SU-DHL-6 (cell line): ENCODE measurements around the gene USP13.

Experiments
- EZH2phosphoT487 ChIP-seq: fragments of 200-600 bp; sonication (generic), shearing (Covaris generic); conservative IDR thresholded peaks from 2 replicates; pipeline ENCODE4 v1.6.1; 2018; ENCODE audit warnings: mild to moderate bottlenecking, antibody characterized with exemption, low read length, moderate library complexity, mixed read lengths
- TF ChIP-seq, protein P1 (sequence below): fragments of 200-600 bp; sonication (generic); IDR thresholded peaks from one replicate; pipeline ENCODE4 v1.5.1; 2017; ENCODE audit warnings: antibody characterized with exemption, mild to moderate bottlenecking, low read length, moderate library complexity; ENCODE audit not compliant: insufficient read depth, poor library complexity, severe bottlenecking

DNA sequence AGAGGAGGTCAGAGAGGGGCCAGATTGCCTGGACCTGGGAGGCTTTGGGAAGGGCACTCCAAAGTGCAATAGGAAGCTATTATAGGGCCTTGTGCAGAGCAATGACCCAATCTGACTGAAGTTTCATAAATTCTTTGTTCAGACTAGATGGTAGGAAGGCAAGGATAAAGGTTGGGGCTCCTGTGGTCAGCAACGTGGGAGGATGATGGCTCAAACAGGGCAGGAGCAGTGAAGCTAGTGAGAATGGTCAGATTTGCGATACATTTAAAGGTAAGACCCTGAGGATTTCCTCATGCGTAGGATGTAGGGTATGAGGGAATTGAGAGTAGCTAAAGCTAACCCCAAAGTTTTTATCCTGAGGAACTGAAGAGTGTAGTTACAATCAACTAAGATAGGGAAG is 139.0 kb downstream of the USP13 start:
- TF ChIP-seq EZH2phosphoT487 = no peak
- TF ChIP-seq, protein P1, sequence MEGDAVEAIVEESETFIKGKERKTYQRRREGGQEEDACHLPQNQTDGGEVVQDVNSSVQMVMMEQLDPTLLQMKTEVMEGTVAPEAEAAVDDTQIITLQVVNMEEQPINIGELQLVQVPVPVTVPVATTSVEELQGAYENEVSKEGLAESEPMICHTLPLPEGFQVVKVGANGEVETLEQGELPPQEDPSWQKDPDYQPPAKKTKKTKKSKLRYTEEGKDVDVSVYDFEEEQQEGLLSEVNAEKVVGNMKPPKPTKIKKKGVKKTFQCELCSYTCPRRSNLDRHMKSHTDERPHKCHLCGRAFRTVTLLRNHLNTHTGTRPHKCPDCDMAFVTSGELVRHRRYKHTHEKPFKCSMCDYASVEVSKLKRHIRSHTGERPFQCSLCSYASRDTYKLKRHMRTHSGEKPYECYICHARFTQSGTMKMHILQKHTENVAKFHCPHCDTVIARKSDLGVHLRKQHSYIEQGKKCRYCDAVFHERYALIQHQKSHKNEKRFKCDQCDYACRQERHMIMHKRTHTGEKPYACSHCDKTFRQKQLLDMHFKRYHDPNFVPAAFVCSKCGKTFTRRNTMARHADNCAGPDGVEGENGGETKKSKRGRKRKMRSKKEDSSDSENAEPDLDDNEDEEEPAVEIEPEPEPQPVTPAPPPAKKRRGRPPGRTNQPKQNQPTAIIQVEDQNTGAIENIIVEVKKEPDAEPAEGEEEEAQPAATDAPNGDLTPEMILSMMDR = no peak
